AG09309 (cell line): Measurements from ENCODE around the gene SRPK2.
A peak's percentile ranks its signal among the peaks of the same experiment; 100 is the strongest.

ENCODE experiments used
- DNase-seq: peaks from one replicate; pipeline ENCODE4 v3.0.0-alpha.2; 2010; ENCODE audit warnings: low read depth
- H3K4me3 ChIP-seq: 2 replicates; pipeline ENCODE4 v1.5.1; 2011; ENCODE audit warnings: mild to moderate bottlenecking, low read depth, low read length, moderate library complexity; ENCODE audit not compliant: control insufficient read depth
- TF ChIP-seq, protein P1 (sequence below): IDR thresholded peaks from 2 replicates; pipeline ENCODE4 v1.5.1; 2011; ENCODE audit warnings: mild to moderate bottlenecking, low read depth, low read length, inconsistent platforms; ENCODE audit not compliant: insufficient read depth, control insufficient read depth; ENCODE audit errors: missing control alignments

The SRPK2 gene

DNA sequence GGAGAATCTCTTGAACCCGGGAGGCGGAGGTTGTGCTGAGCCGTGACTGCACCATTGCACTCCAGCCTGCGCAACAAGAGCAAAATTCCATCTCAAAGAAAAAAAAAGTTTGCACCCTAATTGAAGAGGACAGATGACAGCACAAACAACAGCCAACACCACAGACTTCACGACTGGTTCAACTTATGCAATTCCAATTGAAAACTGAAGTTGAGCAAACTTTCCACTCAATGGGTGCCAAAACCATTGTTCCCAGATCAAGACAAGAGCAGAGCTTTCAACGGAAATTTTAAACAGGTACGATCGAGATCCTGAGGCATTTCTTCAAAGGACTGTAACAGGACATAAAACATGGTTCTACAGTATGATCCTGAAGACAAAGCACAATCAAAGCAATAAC, 225.0 kb downstream of the SRPK2 start:
- no peak for DNase-seq
- H3K4me3 ChIP-seq = no peak overlapping the region
- TF ChIP-seq, protein P1, sequence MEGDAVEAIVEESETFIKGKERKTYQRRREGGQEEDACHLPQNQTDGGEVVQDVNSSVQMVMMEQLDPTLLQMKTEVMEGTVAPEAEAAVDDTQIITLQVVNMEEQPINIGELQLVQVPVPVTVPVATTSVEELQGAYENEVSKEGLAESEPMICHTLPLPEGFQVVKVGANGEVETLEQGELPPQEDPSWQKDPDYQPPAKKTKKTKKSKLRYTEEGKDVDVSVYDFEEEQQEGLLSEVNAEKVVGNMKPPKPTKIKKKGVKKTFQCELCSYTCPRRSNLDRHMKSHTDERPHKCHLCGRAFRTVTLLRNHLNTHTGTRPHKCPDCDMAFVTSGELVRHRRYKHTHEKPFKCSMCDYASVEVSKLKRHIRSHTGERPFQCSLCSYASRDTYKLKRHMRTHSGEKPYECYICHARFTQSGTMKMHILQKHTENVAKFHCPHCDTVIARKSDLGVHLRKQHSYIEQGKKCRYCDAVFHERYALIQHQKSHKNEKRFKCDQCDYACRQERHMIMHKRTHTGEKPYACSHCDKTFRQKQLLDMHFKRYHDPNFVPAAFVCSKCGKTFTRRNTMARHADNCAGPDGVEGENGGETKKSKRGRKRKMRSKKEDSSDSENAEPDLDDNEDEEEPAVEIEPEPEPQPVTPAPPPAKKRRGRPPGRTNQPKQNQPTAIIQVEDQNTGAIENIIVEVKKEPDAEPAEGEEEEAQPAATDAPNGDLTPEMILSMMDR = no peak

DNA sequence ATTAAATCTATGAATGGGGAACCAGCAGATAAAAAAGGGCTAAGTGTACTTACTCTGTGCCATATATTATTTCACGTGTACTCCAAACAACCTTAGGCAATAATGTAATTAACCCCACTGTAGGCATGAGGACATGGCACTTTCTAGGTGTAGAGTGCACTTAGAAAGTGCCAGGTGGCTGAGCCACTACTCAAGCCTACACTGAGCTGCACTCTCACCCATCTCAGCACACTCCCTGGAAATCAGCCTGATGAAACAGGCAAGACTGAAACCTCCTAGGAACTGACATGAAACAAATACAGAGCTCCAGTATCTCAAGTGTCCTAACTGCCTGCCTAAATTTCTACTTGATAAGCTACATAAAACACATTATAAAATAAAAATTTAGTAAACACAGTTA, 227.4 kb downstream of the SRPK2 start:
- TF ChIP-seq, protein P1 = no peak
- H3K4me3 ChIP-seq = no peak overlapping the region
- DNase-seq = no peak

DNA sequence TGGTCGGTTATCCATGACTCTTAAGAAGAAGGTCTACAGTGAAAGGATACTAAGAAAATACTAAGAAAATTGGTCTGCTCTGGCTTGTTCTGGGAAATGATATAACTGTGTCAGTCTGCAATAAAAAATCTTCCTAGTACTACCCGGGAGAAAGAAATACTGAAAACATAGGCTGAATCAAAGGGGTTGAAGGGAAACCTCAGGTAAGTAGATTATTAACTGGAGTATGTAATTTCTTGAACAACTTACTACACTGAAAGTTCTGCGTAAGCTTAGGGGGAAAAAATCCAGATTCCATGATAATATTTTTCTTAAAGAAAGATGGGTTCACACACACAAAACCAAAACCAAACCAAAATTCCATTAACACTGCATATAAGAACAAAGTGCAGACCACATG, 231.4 kb downstream of the SRPK2 start:
- TF ChIP-seq, protein P1 = no peak
- H3K4me3 ChIP-seq = no peak overlapping the region
- no peak for DNase-seq

- peak; percentile 28 for DNase-seq
- no peak overlapping the region for H3K4me3 ChIP-seq
- TF ChIP-seq, protein P1 = no peak
Measured at GRCh38 chr7:105156731-105157130, 232.0 kb downstream of the SRPK2 start.

GRCh38 chr7:105154084-105154483, 234.6 kb downstream of the SRPK2 start:
- no peak for DNase-seq
- TF ChIP-seq, protein P1 = no peak
- no peak overlapping the region for H3K4me3 ChIP-seq

DNA sequence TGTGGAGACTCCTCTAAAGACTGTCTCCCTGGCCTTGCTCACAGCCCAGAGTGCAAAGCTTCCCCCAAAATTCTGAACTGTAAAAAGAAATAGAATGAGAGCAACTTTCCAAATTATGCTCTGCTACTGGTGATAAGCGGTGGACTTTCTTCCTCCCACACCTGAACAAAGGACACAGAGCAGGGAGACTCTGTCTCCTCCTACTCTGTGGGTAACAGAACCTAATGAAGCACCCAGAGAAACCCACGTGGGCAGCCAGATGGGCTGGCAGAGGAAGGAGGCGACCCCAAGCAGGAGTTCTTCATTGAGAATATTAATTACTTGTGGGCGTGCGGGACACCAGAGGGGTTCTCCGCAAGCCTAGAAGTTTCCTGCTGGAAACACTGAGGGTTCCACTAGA, 235.2 kb downstream of the SRPK2 start:
- no peak for DNase-seq
- no peak overlapping the region for H3K4me3 ChIP-seq
- TF ChIP-seq, protein P1 = no peak

GRCh38 chr7:105151152-105151551, 237.6 kb downstream of the SRPK2 start:
- TF ChIP-seq, protein P1 = no peak
- no peak overlapping the region for H3K4me3 ChIP-seq
- DNase-seq = no peak
